Mucosa of rectum (tissue), 2 donors: Measurements from ENCODE around the gene COX4I1.

Experiments used
- H3K27ac ChIP-seq, 2 donors: one replicate each; pipeline ENCODE4 v1.7.0; 2013; ENCODE audit warnings: inconsistent platforms in 2 of 2, low read depth in 2 of 2, low read length in 2 of 2
- H3K27me3 ChIP-seq, 2 donors: one replicate each; pipeline ENCODE4 v1.7.0; 2013; ENCODE audit warnings: low read length in 2 of 2; ENCODE audit not compliant: control insufficient read depth in 2 of 2, insufficient read depth in 2 of 2
- H3K36me3 ChIP-seq, 2 donors: one replicate each; pipeline ENCODE4 v1.7.0; 2013; ENCODE audit warnings: low read length in 2 of 2; ENCODE audit not compliant: control insufficient read depth in 2 of 2, insufficient read depth in 2 of 2
- H3K4me1 ChIP-seq, 2 donors: one replicate each; pipeline ENCODE4 v1.7.0; 2013; ENCODE audit warnings: low read length in 2 of 2, mild to moderate bottlenecking in 1 of 2; ENCODE audit not compliant: control insufficient read depth in 2 of 2, insufficient read depth in 2 of 2
- H3K4me3 ChIP-seq, 2 donors: one replicate each; pipeline ENCODE4 v1.7.0; 2013; ENCODE audit warnings: low read length in 2 of 2
- H3K9ac ChIP-seq, 2 donors: one replicate each; pipeline ENCODE4 v1.7.0; 2013; ENCODE audit warnings: low read length in 2 of 2, low read depth in 1 of 2, mild to moderate bottlenecking in 1 of 2
- H3K9me3 ChIP-seq, 2 donors: one replicate each; pipeline ENCODE4 v1.7.0; 2013; ENCODE audit warnings: low read length in 2 of 2; ENCODE audit not compliant: control insufficient read depth in 2 of 2
- donor health status: healthy.
- donor health status: Normal muscosa, but diverticular disease.

COX4I1 gene

DNA sequence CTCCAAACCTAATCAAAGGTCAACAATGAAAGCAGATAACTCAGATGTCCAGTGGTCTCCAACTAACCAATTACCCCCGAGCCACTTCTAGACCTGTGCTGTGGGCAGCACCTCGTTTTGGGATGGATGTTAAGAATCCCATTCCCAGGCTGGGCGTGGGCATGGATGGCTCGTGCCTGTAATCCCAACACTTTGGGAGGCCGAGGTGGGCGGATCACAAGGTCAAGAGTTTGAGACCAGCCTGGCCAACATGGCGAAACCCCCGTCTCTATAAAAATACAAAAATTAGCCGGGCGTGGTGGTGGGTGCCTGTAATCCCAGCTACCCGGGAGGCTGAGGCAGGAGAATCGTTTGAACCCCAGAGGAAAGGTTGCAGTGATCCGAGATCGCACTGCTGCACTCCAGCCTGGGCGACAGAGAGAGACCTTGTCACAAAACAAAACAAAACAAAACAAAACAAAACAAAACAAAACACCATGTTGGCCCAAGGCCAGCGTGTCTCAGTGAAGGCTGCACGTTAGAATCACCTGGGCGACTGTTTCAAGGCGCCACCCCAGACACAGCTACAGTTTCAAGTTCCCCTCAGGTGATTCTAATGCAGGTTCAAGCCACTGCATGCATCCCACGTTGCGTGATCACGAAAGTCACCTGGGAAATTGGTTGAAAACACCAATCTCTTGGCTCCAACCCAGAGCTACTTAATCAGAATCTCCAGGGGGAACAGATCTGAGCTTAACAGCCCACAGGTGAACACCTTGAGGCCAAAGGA, 21.3 kb downstream of the COX4I1 start:
- Histone ChIP-seq H3K36me3 (no peaks in the 10 kb centered on the region), H3K27me3 (no peaks in the 10 kb centered on the region), H3K9ac (no peak overlapping the region), H3K4me3 (no peak overlapping the region), H3K4me1 (peaks cover 4 to 6% of the 10 kb centered on the region in 2 donors), H3K27ac (no peak overlapping the region), H3K9me3 (peaks cover 0 to 3% of the 10 kb centered on the region in 2 donors)

DNA sequence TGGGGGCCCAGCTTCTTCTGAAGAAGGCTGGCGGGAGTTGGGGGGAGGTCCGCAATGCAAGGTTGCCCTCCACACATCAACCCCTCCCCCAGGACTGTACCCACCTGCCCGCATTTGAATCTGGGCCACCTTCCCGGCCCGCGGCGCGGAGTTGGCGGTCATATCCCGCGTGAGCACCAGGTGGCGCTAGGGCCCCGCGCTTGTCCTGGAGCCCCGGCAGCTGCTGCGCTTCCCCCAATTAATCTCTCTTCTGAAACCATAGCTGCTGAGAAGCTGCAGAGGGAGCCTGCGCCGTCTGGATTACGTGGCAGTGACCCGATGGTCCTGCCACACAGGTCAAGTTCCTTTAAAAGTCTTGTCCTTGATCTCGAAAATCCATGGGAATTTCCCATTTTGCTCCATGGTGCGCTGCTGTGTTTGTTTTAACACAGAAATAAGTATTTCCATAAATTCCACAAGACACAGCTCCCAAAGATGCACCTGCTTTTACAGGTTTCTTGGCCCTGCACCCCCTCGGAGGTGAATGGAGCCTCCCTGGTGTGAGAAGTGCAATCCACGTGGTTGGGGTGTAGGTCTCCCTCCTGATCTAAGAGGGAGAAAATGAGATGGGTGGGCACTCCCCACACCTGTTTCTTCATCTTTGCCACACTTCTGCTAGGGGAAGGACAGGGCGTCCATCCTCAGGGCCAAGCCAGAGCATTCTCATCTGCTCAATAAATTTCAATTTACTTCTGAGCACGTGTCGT, 22.1 kb downstream of the COX4I1 start:
- Histone ChIP-seq H3K9me3 (peaks cover 0 to 3% of the 10 kb centered on the region in 2 donors), H3K4me1 (peaks cover 4 to 6% of the 10 kb centered on the region in 2 donors), H3K27me3 (no peaks in the 10 kb centered on the region), H3K9ac (no peak overlapping the region), H3K36me3 (no peaks in the 10 kb centered on the region), H3K4me3 (no peak overlapping the region), H3K27ac (peak overlapping the region in 1 of 2 donors; percentile 16)

DNA sequence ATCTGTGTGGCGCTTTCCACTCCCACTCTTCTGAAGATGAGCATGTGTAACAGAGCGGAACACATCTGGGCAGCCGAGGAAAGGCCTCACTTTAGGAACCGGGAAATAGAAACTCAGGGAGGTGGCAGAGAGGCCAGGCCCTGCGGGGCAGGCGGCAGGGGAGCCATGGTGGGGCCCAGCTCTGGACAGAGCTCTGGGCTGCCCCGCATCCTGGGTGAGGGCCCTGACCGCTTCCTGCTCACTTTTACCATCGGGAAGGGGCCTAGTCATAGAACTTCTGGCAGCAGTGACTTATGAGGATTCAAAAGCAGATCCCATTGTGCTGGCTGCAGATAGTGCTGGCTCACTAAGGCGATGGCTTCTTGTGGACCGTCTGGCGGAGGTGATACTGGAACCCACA, 22.6 kb downstream of the COX4I1 start:
- no peaks in the 10 kb centered on the region for H3K36me3 ChIP-seq
- peaks cover 0 to 3% of the 10 kb centered on the region in 2 donors for H3K9me3 ChIP-seq
- H3K27me3 ChIP-seq = no peaks in the 10 kb centered on the region
- H3K27ac ChIP-seq = peak overlapping the region in 1 of 2 donors; percentile 16
- no peak overlapping the region for H3K9ac ChIP-seq
- H3K4me1 ChIP-seq = peaks cover 4 to 6% of the 10 kb centered on the region in 2 donors
- H3K4me3 ChIP-seq = no peak overlapping the region

DNA sequence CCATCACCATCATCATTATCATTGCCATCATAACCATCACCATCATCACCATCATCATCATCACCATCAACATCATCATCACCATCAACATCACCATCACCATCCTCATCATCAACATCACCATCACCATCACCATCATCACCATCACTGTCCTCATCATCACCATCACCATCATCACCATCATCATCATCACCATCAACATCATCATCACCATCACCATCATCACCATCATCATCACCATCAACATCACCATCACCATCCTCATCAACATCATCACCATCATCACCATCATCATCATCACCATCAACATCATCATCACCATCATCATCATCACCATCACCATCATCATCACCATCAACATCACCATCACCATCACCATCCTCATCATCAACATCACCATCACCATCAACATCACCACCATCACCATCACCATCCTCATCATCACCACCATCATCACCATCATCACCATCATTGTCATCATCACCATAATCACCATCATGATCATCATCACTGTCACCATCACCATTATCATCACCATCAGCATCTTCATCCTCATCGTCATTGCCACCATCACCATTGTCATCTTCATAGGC, 23.9 kb downstream of the COX4I1 start:
- peaks cover 4 to 6% of the 10 kb centered on the region in 2 donors for H3K4me1 ChIP-seq
- no peak overlapping the region for H3K27ac ChIP-seq
- no peak overlapping the region for H3K9ac ChIP-seq
- H3K36me3 ChIP-seq = no peaks in the 10 kb centered on the region
- no peaks in the 10 kb centered on the region for H3K27me3 ChIP-seq
- no peak overlapping the region for H3K4me3 ChIP-seq
- H3K9me3 ChIP-seq = peaks cover 0 to 3% of the 10 kb centered on the region in 2 donors

DNA sequence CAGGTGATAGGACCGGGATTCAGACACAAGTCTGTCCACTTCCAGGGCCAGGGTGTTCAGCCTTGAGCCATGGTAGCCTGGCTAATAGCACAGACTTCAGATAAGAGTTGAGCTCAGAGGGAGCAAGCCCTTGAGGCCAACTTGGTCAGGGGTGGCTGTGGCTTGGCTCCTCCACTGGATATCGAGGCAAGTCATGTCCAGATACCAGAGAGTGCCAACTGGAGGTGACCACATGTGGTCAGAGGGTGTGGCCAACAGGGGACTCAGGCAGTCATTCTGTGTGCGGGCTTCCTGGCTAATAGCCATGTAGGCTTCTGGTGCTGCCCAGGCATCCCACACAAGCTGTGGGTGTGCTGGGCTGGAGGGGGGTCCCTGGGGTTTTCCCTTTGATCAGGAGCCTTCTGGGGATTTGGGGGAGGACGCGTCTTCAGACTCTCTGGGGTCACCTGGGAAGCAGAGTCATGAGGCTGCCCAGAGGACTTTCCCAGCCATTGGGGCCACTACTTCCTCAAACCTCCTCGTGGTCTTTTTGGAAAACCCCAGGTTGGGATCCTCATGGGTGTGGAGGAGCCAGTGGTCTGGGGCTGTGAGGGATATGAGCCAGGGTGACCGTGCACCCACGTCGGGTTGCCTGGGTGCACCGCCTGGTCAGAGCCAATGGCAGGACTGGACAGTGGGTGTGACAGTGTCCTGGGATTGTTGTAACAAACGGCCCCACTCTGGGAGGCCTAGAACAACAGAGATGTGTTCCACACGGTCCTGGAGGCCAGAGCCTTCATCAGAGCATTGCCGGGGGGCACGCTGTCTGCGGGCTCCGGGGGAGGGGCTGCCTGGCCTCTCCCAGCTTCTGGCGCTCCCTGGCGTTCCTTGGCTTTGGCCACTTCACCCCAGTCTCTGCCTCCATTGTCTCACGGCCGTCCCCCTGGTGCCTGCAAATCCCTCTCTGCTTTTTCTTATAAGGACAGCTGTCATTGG, 25.0 kb downstream of the COX4I1 start:
- Histone ChIP-seq H3K9me3 (peaks cover 0 to 3% of the 10 kb centered on the region in 2 donors), H3K9ac (no peak overlapping the region), H3K27me3 (no peaks in the 10 kb centered on the region), H3K27ac (no peak overlapping the region), H3K36me3 (no peaks in the 10 kb centered on the region), H3K4me1 (peaks cover 4 to 6% of the 10 kb centered on the region in 2 donors), H3K4me3 (no peak overlapping the region)

DNA sequence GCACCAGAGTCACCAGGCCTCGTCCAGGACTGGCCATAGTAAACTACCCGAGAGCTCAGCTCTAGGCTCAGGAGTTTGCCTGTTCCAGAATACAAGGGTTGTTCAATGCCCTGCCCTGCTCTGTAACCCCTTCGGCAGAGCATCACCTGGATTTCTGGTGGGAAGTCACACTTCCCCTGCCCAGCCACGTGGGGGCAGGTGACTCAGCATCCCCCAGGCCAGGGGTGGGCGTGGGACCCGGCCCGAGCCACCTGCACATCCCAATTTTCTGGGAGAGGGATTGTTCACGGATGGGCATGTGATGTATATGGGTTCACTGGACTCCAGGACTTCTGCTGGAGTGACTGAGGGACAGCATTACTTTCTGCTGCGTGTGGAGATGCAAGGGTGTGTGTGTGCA, 25.8 kb downstream of the COX4I1 start:
- H3K9me3 ChIP-seq = peaks cover 0 to 3% of the 10 kb centered on the region in 2 donors
- H3K4me3 ChIP-seq = no peak overlapping the region
- H3K27me3 ChIP-seq = no peaks in the 10 kb centered on the region
- H3K27ac ChIP-seq = no peak overlapping the region
- H3K36me3 ChIP-seq = no peaks in the 10 kb centered on the region
- H3K4me1 ChIP-seq = peaks cover 4 to 6% of the 10 kb centered on the region in 2 donors
- H3K9ac ChIP-seq = no peak overlapping the region

DNA sequence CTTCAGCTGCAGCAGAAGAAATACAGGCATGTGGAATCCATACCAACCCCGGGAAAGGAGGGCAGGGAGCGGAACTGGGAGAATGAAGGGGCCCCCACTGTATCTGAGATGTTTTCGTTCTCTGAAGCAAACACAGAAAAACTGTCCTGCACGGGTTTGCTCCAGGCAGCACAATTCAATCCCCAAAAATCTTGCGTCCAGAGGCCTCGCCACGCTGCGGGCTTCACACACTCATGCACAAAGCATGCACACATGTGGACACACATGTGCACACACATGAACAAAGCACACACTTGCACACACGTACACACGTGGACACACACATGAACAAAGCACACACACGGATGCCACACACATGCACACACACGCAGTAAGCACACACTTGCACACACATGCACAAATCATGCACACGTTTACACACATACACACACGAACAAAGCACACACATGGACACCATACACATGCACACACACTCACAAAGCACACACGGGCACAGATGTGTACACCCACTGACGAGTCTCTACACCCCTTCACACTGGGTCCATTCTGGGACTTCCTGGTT, 27.3 kb downstream of the COX4I1 start:
- Histone ChIP-seq H3K4me3 (no peak overlapping the region), H3K9ac (no peak overlapping the region), H3K27me3 (peaks cover under 1 to 3% of the 10 kb centered on the region in 2 donors), H3K36me3 (no peaks in the 10 kb centered on the region), H3K27ac (no peak overlapping the region), H3K4me1 (peaks cover under 1 to 3% of the 10 kb centered on the region in 2 donors), H3K9me3 (peaks cover 0 to 3% of the 10 kb centered on the region in 2 donors)

DNA sequence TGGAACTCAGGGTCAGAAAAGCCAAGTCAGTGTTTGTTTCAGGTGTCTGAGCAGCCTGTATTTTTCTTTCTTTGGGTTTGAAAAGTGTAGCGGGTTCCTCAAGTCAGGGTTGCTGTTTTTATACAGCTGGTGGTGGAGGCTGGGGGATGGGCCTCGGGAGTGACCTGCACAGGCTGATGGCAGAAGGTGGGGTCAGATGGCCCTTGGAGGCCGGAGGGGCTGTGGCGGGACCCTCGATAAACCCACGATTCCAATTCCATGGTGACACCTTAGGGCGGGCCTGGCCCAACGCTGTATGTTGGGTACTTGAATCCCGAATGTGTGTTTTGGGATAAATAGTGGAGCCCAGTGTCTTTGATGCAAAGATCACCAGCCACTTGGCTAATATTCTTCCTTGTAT, 28.7 kb downstream of the COX4I1 start:
- H3K27ac ChIP-seq = no peak overlapping the region
- H3K4me1 ChIP-seq = no peaks in the 10 kb centered on the region
- no peak overlapping the region for H3K9ac ChIP-seq
- H3K36me3 ChIP-seq = no peaks in the 10 kb centered on the region
- H3K9me3 ChIP-seq = peaks cover 0 to 3% of the 10 kb centered on the region in 2 donors
- peaks cover 2 to 6% of the 10 kb centered on the region in 2 donors for H3K27me3 ChIP-seq
- no peak overlapping the region for H3K4me3 ChIP-seq

DNA sequence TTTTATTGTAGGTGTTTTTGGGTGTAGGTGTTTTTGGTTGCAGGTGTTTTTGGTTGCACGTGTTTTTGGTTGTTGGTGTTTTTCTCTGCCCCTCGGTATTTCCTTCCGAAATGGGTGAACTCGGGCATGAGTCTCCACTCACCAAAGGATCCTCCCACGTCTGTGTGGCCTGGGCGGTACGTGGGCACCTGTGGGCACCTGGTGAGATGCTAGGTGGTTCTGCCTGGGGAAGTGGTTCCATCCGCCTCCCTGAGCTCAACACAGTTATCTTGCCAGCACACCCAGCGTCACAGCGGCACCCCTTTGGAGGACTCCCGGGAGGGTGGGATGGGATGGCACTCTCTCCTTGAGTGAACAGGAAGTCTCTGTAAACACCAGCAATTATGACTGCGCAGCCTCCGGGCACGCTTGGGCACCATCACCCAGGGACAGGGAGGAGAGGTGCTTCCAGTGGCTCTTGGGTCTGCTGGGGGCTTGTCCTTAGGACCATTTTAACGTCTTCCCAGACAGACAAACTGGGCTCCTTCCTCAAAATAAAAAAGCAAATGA, 29.8 kb downstream of the COX4I1 start:
- Histone ChIP-seq H3K27ac (peak overlapping the region in 1 of 2 donors; percentile 17), H3K9ac (no peak overlapping the region), H3K36me3 (no peaks in the 10 kb centered on the region), H3K4me1 (no peaks in the 10 kb centered on the region), H3K9me3 (no peaks in the 10 kb centered on the region), H3K27me3 (peaks cover 2 to 6% of the 10 kb centered on the region in 2 donors), H3K4me3 (no peak overlapping the region)
